Mucosa of descending colon (tissue), 3 donors: Measurements from ENCODE around the gene OR7A5. TPM values are rescaled to one million over a fixed set of nuclear protein-coding genes. Genes with fewer than 3 reads are reported as not detected.
"Not testable (repeated sequence)": the region's sequence is repeated elsewhere in the genome, so short reads cannot be mapped to it uniquely, and the experiment has no call there.

ENCODE experiments used
- ATAC-seq: fragments of 200-7000 bp; cut with Tn5 transposase; one replicate; pipeline ENCODE4 v1.9.1; 2020; ENCODE audit warnings: mild to moderate bottlenecking, moderate library complexity
- DNase-seq, 3 donors: peaks; one replicate each; pipeline ENCODE4 v3.0.0-alpha.2; 2020
- H3K36me3 ChIP-seq: fragments of 200-600 bp; one replicate; pipeline ENCODE4 v1.8.0; 2021; ENCODE audit warnings: low read depth, mild to moderate bottlenecking
- H3K4me1 ChIP-seq: fragments of 200-600 bp; one replicate; pipeline ENCODE4 v1.8.0; 2021; ENCODE audit warnings: low read depth, mild to moderate bottlenecking
- H3K4me3 ChIP-seq: fragments of 200-600 bp; one replicate; pipeline ENCODE4 v1.8.0; 2021; ENCODE audit warnings: mild to moderate bottlenecking
- H3K9me3 ChIP-seq: fragments of 200-600 bp; one replicate; pipeline ENCODE4 v1.8.0; 2021; ENCODE audit warnings: mild to moderate bottlenecking
- CTCF ChIP-seq: fragments of 200-600 bp; IDR thresholded peaks from one replicate; pipeline ENCODE4 v1.8.0; 2022; ENCODE audit warnings: antibody characterized with exemption, mild to moderate bottlenecking
- intact Hi-C, 2 donors: fragments of 100-400 bp; cut with DNase I in 1 of 2; cut with micrococcal nuclease in 1 of 2; formaldehyde crosslinking; loops; one replicate each; pipeline versions ENCODE4 v1.11.0 to v1.11.1; 2022; cut with DNase I, micrococcal nuclease
- total RNA-seq, 3 donors: library from RNA; stranded (reverse); fragmentation: NEBNext Ultra II Directional in 2 of 3; extraction: Animal tissue kit (Norgen Biotek cat#: 25700) in 2 of 3; gene quantifications; one replicate each; pipeline versions ENCODE4 v1.2.1 to v1.2.4, GENCODE V29; 2021 to 2023
- donor health status: DM: no; HTN: no; CAD: no; lungs with moderate emphysema.
- donor health status: DM: no; HTN: no; CAD: no.
- donor health status: DM: no; HTN: yes; CAD: no.

Gene OR7A5
- total RNA-seq, 3 donors from 2014 or later: not detected

GRCh38 chr19:14798760-14799159, 36.2 kb downstream of the OR7A5 start:
- TF ChIP-seq CTCF: no peak
- H3K4me1 ChIP-seq: no peaks in the 10 kb centered on the region
- no peak for DNase-seq
- intact Hi-C loops: no loop called here
- no peak overlapping the region for H3K4me3 ChIP-seq
- H3K9me3 ChIP-seq: no peaks in the 10 kb centered on the region
- no peak for ATAC-seq
- H3K36me3 ChIP-seq: no peaks in the 10 kb centered on the region

GRCh38 chr19:14796021-14796420, 39.0 kb downstream of the OR7A5 start:
- Histone ChIP-seq H3K36me3 (no peaks in the 10 kb centered on the region), H3K4me1 (no peaks in the 10 kb centered on the region), H3K4me3 (no peak overlapping the region), H3K9me3 (no peaks in the 10 kb centered on the region)
- DNase-seq (no peak), ATAC-seq (no peak)
- intact Hi-C loops: no loop called here
- no peak for TF ChIP-seq CTCF

DNA sequence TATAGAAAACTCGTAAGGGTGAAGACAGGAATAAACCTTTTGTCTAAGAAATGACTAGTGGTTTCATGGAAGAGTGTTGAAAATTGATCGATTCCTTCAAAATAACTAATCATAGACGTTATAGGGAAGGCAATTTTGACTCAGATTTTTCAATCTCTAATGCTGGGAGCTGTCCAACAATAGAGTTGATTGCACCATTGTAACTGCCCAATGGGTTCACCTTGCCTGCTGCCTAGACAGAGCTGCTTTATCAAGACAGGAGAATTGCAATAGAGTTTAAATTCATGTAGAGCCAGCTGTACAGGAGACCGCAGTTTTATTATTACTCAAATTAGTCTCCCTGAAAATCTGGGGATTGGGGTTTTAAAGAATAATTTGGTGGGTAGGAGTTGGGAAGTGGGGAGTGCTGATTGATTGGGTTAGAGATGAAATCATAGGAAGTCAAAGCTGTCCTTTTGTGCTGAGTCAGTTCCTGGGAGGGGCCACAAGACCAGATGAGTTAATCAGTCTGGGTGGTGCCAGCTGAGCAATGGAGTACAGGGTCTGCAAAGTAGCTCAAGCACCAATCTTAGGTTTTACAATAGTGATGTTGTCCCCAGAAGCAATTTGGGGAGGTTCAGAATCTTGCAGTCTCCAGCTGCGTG, 39.8 kb downstream of the OR7A5 start:
- H3K36me3 ChIP-seq: no peaks in the 10 kb centered on the region
- H3K4me1 ChIP-seq: no peaks in the 10 kb centered on the region
- no peak for TF ChIP-seq CTCF
- H3K9me3 ChIP-seq: no peaks in the 10 kb centered on the region
- no peak for ATAC-seq
- no peak overlapping the region for H3K4me3 ChIP-seq
- intact Hi-C loops: no loop called here
- no peak for DNase-seq

DNA sequence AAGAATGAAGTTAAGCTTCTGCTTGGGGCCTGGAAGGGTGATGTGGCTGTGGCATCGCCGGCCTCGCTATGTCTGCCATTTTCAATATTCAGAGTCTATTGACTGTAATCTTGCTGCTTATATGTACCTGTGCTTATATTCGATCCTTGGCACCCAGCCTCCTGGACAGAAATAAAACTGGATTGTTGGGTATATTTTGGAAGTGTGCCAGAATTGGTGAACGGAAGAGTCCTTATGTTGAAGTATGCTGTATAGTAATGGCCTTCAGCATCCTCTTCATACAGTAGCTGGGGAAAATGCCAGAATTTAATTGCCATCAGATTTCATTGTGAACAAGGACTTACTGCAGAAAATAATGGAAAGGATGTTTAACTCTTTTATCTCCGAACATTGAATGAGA, 42.7 kb downstream of the OR7A5 start:
- H3K9me3 ChIP-seq, intact Hi-C loops, DNase-seq, ATAC-seq, H3K4me1 ChIP-seq, H3K36me3 ChIP-seq, H3K4me3 ChIP-seq: not testable (repeated sequence)

DNA sequence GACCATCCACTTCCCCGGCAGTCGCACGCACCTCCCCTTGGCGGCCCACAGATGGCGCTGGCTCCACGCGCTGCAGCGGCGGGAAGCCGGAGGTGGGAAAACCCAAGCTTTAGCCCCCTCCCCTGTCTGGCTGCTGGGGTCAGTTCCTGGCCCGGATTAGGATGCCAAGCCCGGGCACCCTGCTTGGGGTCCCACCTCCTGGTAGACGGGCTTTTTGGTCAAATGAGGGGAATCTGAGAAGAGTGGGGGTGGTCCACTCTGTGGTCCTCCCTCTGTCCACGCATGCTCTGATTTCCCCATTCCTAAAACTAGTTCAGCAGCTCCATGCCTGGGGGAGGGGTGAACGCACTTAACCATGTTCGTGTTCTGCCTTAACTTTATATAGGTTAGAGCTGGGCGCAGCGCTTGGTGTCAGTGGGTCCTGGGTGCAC, 48.5 kb downstream of the OR7A5 start:
- Histone ChIP-seq H3K36me3 (no peaks in the 10 kb centered on the region), H3K9me3 (no peaks in the 10 kb centered on the region), H3K4me1 (no peaks in the 10 kb centered on the region), H3K4me3 (no peak overlapping the region)
- intact Hi-C loops: no loop called here
- DNase-seq (peak in 1 of 3 donors; percentile 41), ATAC-seq (peak; percentile 48)
- no peak for TF ChIP-seq CTCF

- H3K4me3 ChIP-seq, intact Hi-C loops, H3K36me3 ChIP-seq, H3K4me1 ChIP-seq, H3K9me3 ChIP-seq: not testable (repeated sequence)
- peak; percentile 16 to 66 (median 36) for DNase-seq
- ATAC-seq: peak; percentile 74
Measured at GRCh38 chr19:14785102-14785793, 49.7 kb downstream of the OR7A5 start.

DNA sequence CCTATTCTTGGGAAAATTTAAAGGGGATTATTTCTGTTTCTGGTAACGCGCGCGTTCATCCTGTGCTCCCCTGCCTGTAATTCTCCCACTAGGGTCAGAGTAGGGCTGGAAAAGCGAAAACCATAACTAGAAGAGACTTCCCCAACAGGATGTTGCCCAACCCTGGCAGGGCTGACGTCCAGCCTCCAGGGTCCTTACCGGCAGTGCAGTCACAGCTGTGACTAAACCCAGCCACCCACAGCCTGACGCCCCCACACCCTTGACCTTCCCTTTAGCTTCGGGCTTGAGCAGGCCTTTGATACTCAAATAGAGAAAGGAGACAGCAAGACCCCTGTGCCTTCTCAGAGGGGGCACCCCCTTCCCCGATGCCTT, 50.3 kb downstream of the OR7A5 start:
- intact Hi-C loops: not testable (repeated sequence)
- DNase-seq: peak; percentile 33 to 79 (median 40)
- ATAC-seq: peak; percentile 75

DNA sequence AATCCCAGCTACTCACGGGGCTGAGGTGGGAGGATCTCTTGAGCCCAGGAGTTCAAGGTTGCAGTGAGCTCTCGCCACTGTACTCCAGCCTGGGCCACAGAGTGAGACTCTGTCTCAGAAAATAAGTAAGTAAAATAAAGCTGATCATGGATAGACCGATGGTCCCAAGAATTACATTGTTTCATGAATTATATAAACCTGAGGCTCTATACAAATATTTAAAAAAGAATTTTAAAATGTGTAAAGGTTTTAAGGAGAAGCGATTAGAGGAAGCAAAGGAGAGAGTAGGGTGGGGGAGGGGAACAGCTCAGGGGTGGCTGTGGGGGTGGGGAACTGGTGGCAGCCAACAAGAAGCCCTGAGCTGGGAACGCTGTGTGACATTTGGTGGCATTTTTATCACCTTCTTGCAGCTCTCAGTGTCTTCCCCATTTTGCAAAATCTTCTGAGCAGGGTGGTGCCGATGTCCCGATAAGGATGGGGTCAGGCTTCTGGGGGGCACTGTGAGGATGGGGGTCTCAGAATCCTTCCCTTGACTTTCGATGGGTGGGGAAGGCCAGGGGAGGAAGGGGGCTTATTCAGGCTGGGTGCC, 51.5 kb downstream of the OR7A5 start:
- ATAC-seq, H3K4me1 ChIP-seq, H3K9me3 ChIP-seq, H3K4me3 ChIP-seq, DNase-seq, H3K36me3 ChIP-seq, intact Hi-C loops: not testable (repeated sequence)

More for the DNA sequence above, 50.3 kb downstream of the OR7A5 start:
- H3K4me1 ChIP-seq, H3K9me3 ChIP-seq, H3K4me3 ChIP-seq, H3K36me3 ChIP-seq: not testable (repeated sequence)
